ENCODE measurements around the gene OR8B4. TPM values are rescaled to one million over a fixed set of nuclear protein-coding genes. Genes with fewer than 3 reads are reported as not detected.

OR8B4 gene
- total RNA-seq, 1 experiment from 2014 or later, result not detected

DNA sequence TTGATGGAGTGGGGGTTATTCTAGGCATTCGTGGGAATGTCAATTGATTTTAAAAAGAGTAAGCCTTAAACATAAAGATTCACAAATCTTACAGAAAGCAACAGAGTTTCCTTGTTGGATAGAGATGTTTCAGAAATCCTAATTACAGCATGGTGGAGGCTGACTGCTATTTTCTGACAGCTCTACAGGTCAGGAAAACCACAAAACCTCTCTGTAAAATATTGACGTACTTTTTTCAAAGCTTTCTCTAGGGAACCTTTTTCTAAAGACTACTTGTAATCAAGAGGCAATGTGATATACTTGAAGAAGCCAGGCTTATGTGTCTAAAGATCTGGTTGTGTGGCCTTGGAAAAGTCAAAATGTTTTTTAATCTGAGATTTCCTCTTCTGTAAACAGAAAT, 29.9 kb upstream of the OR8B4 start:
- DNase-seq (ENCODE audit: low read depth, low spot score) (no peak), ATAC-seq (no peak)
- Histone ChIP-seq H3K79me2 (ENCODE audit: insufficient read depth, low read length) (no peaks in the 10 kb centered on the region), H3K9me3 (ENCODE audit: control insufficient read depth in 1 of 2, insufficient read depth in 1 of 2, low read depth in 1 of 2, low read length in 2 of 2) (no peaks in the 10 kb centered on the region), H3K27me3 (ENCODE audit: insufficient read depth, low read length) (peaks cover 18% of the 10 kb centered on the region; the same call in 1 of the 2 replicates), H2AFZ (ENCODE audit: low read depth, low read length, poor library complexity, severe bottlenecking) (no peak overlapping the region), H3K9me2 (ENCODE audit: insufficient read depth) (no peaks in the 10 kb centered on the region), H3K9ac (ENCODE audit: low read length) (no peak overlapping the region), H3K4me2 (ENCODE audit: low read length) (no peak overlapping the region), H4K20me1 (ENCODE audit: insufficient read depth) (no peaks in the 10 kb centered on the region), H3K4me3 (replicated peaks in 1 of 2; ENCODE audit: low read depth in 1 of 2, low read length in 2 of 2) (no peak overlapping the region), H3K27ac (ENCODE audit: low read depth, low read length) (no peak overlapping the region), H3K4me1 (ENCODE audit: control insufficient read depth in 1 of 2, insufficient read depth in 2 of 2, low read length in 2 of 2) (no peaks in the 10 kb centered on the region), H3K36me3 (ENCODE audit: control insufficient read depth in 1 of 2, insufficient read depth in 2 of 2, low read length in 2 of 2) (no peaks in the 10 kb centered on the region)
- intact Hi-C loops (cut with micrococcal nuclease), result no loop called here
- RAD21 ChIA-PET (ENCODE audit: low non-redundant PET in 1 of 2, low total read pairs in 2 of 2, uncharacterized antibody in 2 of 2, unreplicated experiment in 2 of 2), result no interaction called here
- TF ChIP-seq POLR2A (IDR thresholded peaks at IDR 0.05; ENCODE audit: borderline replicate concordance, extremely low read depth, insufficient read depth, insufficient read length) (no peak), SIN3A (IDR thresholded peaks at IDR 0.05; ENCODE audit: low read depth) (no peak), CBX3 (IDR thresholded peaks at IDR 0.05; ENCODE audit: low read depth) (no peak), EGR1 (IDR thresholded peaks at IDR 0.05; ENCODE audit: low read depth) (no peak), JUND (IDR thresholded peaks at IDR 0.05) (no peak), SP1 (IDR thresholded peaks at IDR 0.05; ENCODE audit: low read depth) (no peak), CEBPB (IDR thresholded peaks at IDR 0.05; ENCODE audit: low read depth) (no peak), RAD21 (IDR thresholded peaks at IDR 0.05; ENCODE audit: low read depth) (no peak), EZH2phosphoT487 (IDR thresholded peaks at IDR 0.05; ENCODE audit: borderline replicate concordance) (no peak), FOSL1 (IDR thresholded peaks at IDR 0.05; ENCODE audit: low read depth) (no peak), ZNF274 (IDR thresholded peaks at IDR 0.05; ENCODE audit: low read depth, low read length) (no peak), YY1 (IDR thresholded peaks at IDR 0.05; ENCODE audit: extremely low read depth, insufficient replicate concordance, low read depth, low read length) (no peak), EZH2 (IDR thresholded peaks at IDR 0.05) (no peak), TCF7L2 (IDR thresholded peaks at IDR 0.05; ENCODE audit: borderline replicate concordance, extremely low read depth, insufficient read depth, insufficient read length) (no peak), ZFX (IDR thresholded peaks at IDR 0.05) (no peak), SRF (IDR thresholded peaks at IDR 0.05; ENCODE audit: low read depth) (no peak)
- TF ChIP-seq, protein P1, sequence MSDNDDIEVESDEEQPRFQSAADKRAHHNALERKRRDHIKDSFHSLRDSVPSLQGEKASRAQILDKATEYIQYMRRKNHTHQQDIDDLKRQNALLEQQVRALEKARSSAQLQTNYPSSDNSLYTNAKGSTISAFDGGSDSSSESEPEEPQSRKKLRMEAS (IDR thresholded peaks at IDR 0.05), result no peak
- TF ChIP-seq, protein P2, sequence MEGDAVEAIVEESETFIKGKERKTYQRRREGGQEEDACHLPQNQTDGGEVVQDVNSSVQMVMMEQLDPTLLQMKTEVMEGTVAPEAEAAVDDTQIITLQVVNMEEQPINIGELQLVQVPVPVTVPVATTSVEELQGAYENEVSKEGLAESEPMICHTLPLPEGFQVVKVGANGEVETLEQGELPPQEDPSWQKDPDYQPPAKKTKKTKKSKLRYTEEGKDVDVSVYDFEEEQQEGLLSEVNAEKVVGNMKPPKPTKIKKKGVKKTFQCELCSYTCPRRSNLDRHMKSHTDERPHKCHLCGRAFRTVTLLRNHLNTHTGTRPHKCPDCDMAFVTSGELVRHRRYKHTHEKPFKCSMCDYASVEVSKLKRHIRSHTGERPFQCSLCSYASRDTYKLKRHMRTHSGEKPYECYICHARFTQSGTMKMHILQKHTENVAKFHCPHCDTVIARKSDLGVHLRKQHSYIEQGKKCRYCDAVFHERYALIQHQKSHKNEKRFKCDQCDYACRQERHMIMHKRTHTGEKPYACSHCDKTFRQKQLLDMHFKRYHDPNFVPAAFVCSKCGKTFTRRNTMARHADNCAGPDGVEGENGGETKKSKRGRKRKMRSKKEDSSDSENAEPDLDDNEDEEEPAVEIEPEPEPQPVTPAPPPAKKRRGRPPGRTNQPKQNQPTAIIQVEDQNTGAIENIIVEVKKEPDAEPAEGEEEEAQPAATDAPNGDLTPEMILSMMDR (IDR thresholded peaks at IDR 0.05 in 2 of 3, conservative IDR thresholded peaks at IDR 0.05 in 1 of 3; ENCODE audit: borderline replicate concordance in 1 of 3, insufficient read depth in 1 of 3, low read depth in 2 of 3, low read length in 2 of 3), result no peak
- TF ChIP-seq, protein P3, sequence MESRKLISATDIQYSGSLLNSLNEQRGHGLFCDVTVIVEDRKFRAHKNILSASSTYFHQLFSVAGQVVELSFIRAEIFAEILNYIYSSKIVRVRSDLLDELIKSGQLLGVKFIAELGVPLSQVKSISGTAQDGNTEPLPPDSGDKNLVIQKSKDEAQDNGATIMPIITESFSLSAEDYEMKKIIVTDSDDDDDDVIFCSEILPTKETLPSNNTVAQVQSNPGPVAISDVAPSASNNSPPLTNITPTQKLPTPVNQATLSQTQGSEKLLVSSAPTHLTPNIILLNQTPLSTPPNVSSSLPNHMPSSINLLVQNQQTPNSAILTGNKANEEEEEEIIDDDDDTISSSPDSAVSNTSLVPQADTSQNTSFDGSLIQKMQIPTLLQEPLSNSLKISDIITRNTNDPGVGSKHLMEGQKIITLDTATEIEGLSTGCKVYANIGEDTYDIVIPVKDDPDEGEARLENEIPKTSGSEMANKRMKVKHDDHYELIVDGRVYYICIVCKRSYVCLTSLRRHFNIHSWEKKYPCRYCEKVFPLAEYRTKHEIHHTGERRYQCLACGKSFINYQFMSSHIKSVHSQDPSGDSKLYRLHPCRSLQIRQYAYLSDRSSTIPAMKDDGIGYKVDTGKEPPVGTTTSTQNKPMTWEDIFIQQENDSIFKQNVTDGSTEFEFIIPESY (IDR thresholded peaks at IDR 0.05; ENCODE audit: extremely low read depth, insufficient replicate concordance, low read length), result no peak
- TF ChIP-seq, protein P4, sequence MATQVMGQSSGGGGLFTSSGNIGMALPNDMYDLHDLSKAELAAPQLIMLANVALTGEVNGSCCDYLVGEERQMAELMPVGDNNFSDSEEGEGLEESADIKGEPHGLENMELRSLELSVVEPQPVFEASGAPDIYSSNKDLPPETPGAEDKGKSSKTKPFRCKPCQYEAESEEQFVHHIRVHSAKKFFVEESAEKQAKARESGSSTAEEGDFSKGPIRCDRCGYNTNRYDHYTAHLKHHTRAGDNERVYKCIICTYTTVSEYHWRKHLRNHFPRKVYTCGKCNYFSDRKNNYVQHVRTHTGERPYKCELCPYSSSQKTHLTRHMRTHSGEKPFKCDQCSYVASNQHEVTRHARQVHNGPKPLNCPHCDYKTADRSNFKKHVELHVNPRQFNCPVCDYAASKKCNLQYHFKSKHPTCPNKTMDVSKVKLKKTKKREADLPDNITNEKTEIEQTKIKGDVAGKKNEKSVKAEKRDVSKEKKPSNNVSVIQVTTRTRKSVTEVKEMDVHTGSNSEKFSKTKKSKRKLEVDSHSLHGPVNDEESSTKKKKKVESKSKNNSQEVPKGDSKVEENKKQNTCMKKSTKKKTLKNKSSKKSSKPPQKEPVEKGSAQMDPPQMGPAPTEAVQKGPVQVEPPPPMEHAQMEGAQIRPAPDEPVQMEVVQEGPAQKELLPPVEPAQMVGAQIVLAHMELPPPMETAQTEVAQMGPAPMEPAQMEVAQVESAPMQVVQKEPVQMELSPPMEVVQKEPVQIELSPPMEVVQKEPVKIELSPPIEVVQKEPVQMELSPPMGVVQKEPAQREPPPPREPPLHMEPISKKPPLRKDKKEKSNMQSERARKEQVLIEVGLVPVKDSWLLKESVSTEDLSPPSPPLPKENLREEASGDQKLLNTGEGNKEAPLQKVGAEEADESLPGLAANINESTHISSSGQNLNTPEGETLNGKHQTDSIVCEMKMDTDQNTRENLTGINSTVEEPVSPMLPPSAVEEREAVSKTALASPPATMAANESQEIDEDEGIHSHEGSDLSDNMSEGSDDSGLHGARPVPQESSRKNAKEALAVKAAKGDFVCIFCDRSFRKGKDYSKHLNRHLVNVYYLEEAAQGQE (IDR thresholded peaks at IDR 0.05; ENCODE audit: low read depth), result no peak
- no TSS peak for BruUV-seq (replicated peaks)
- CTCF ChIA-PET, result no interaction called here
- POLR2A ChIA-PET, result no interaction called here

Data from HCT116 (cell line).